Gastroesophageal sphincter (tissue), 4 donors: ENCODE data around the gene TRABD2B. TPM values are rescaled to one million over a fixed set of nuclear protein-coding genes. Genes with fewer than 3 reads are reported as not detected.

ENCODE experiments used
- ATAC-seq: fragments of 150-250 bp; one replicate; pipeline ENCODE4 v1.9.1; 2016; ENCODE audit warnings: mild to moderate bottlenecking, moderate library complexity
- H3K27ac ChIP-seq, 4 donors: fragments of 200-600 bp; sonication (generic) in 3 of 4; 1 replicate in 3 of 4; 2 replicates in 1 of 4; pipeline ENCODE4 v1.5.1; 2016 to 2019
- H3K27me3 ChIP-seq: fragments of 200-600 bp; sonication (generic); one replicate; pipeline ENCODE4 v1.5.1; 2019
- H3K36me3 ChIP-seq, 2 donors: fragments of 200-600 bp; sonication (generic); one replicate each; pipeline ENCODE4 v1.5.1; 2019; ENCODE audit warnings: control low read depth in 1 of 2
- H3K4me1 ChIP-seq, 3 donors: fragments of 200-600 bp; sonication (generic); 1 replicate in 2 of 3; 2 replicates in 1 of 3; pipeline ENCODE4 v1.5.1; 2016 to 2019; ENCODE audit warnings: control low read depth in 2 of 3
- H3K4me3 ChIP-seq, 2 donors: fragments of 200-600 bp; sonication (generic); one replicate each; pipeline ENCODE4 v1.5.1; 2019; ENCODE audit warnings: mild to moderate bottlenecking in 1 of 2, moderate library complexity in 1 of 2
- H3K9me3 ChIP-seq, 3 donors: fragments of 200-600 bp; sonication (generic); one replicate each; pipeline ENCODE4 v1.5.1; 2017 to 2019; ENCODE audit warnings: control low read depth in 2 of 3
- CTCF ChIP-seq, 4 experiments: fragments of 200-600 bp in 2 of 4; fragments of 450-650 bp in 2 of 4; sonication (generic) in 1 of 4; IDR thresholded peaks; one replicate each; pipeline ENCODE4 v1.5.1; 2017 to 2019; ENCODE audit warnings: antibody characterized with exemption in 4 of 4, mild to moderate bottlenecking in 2 of 4, moderate library complexity in 2 of 4
- EP300 ChIP-seq: sonication (generic); formaldehyde crosslinking; IDR thresholded peaks from one replicate; pipeline ENCODE4 v1.6.1; 2017; ENCODE audit warnings: antibody characterized with exemption, mild to moderate bottlenecking
- POLR2A ChIP-seq, 2 donors: fragments of 450-650 bp; IDR thresholded peaks; one replicate each; pipeline ENCODE4 v1.6.1; 2017; ENCODE audit warnings: antibody characterized with exemption in 2 of 2, mild to moderate bottlenecking in 2 of 2, moderate library complexity in 1 of 2
- POLR2AphosphoS5 ChIP-seq: sonication (generic); formaldehyde crosslinking; IDR thresholded peaks from one replicate; pipeline ENCODE4 v1.6.1; 2017; ENCODE audit warnings: antibody characterized with exemption
- WGBS, 2 donors: methylation state at CpG; one replicate each; pipeline ENCODE4 v1.1.5; 2018; ENCODE audit warnings: low coverage in 1 of 2; 5-methylcytosine and 5-hydroxymethylcytosine counted together
- total RNA-seq, 4 donors: library from RNA; depleted of rRNA; stranded (reverse); fragments of >200 nt; gene quantifications; one replicate each; pipeline ENCODE4 v1.1.0, GENCODE V29; 2016

Gene TRABD2B
- total RNA-seq, 4 donors from 2014 or later: 2.6 to 6.5 (median 3.4) TPM

DNA sequence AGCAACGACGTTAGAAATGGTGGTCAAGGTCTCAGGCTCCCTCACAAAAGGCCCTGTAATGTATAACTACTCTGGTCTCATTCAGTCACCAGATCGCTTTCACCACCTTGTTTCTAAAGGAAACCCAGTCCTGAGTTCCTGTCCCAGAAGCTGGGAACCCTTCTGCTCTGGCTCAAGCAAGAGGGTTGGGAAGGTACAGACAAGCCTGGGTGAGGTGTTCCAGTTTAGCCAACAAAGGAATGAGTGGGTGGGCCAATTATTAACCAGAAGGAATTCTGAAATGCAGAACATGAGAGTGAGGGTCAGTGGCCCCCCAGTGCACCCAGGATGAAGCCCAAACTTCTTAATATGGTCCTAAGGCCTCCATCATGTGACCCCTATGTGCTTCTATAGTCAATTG, 17.5 kb downstream of the TRABD2B start:
- no peaks in the 10 kb centered on the region for H3K27me3 ChIP-seq
- no peak for ATAC-seq
- H3K4me3 ChIP-seq: no peak overlapping the region
- 65 to 86% methylated on average over 1 to 3 of the region's 3 CpGs for WGBS, 2 donors
- H3K4me1 ChIP-seq: peaks cover 0 to 13% (median 0%) of the 10 kb centered on the region in 3 donors
- TF ChIP-seq POLR2A (IDR thresholded peaks at IDR 0.05) (no peak), POLR2AphosphoS5 (no peak), EP300 (no peak), CTCF (IDR thresholded peaks at IDR 0.05) (no peak)
- H3K36me3 ChIP-seq: no peaks in the 10 kb centered on the region
- H3K9me3 ChIP-seq: no peaks in the 10 kb centered on the region
- no peak overlapping the region for H3K27ac ChIP-seq

DNA sequence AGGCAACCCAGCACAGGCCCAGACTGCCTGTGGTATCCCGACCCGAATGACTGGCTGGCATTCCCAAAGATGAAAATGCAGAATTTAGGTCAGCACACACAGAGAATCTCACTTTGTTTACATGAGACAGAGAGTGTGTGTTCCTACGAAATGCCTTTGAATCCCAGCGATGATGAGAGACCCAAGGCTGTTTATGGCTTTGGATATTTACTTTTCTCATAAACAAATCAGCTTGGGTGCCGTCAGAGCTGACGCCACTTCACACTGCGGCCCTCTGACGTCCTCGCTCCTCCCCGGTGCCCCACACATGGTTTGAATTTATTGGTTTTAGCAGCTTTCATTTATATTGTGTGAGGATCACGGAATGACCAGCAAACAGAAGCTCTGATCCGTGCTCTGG, 18.7 kb downstream of the TRABD2B start:
- H3K27me3 ChIP-seq: no peaks in the 10 kb centered on the region
- no peaks in the 10 kb centered on the region for H3K9me3 ChIP-seq
- H3K36me3 ChIP-seq: no peaks in the 10 kb centered on the region
- no peak for ATAC-seq
- H3K27ac ChIP-seq: no peak overlapping the region
- H3K4me1 ChIP-seq: peaks cover 0 to 5% (median 0%) of the 10 kb centered on the region in 3 donors
- TF ChIP-seq POLR2AphosphoS5: no peak
- 43 to 81% methylated on average over 3 to 8 of the region's 12 CpGs for WGBS, 2 donors
- H3K4me3 ChIP-seq: no peak overlapping the region

GRCh38 chr1:47976728-47977127, 20.5 kb downstream of the TRABD2B start:
- Histone ChIP-seq H3K36me3 (no peaks in the 10 kb centered on the region), H3K27me3 (no peaks in the 10 kb centered on the region), H3K4me1 (no peaks in the 10 kb centered on the region), H3K27ac (no peak overlapping the region), H3K9me3 (no peaks in the 10 kb centered on the region), H3K4me3 (no peak overlapping the region)
- ATAC-seq: no peak
- WGBS, 2 donors: 100% methylated on average over 1 of the region's 2 CpGs
- no peak for TF ChIP-seq EP300
- no peak for TF ChIP-seq POLR2AphosphoS5
- TF ChIP-seq CTCF (IDR thresholded peaks at IDR 0.05): no peak
- no peak for TF ChIP-seq POLR2A (IDR thresholded peaks at IDR 0.05)

DNA sequence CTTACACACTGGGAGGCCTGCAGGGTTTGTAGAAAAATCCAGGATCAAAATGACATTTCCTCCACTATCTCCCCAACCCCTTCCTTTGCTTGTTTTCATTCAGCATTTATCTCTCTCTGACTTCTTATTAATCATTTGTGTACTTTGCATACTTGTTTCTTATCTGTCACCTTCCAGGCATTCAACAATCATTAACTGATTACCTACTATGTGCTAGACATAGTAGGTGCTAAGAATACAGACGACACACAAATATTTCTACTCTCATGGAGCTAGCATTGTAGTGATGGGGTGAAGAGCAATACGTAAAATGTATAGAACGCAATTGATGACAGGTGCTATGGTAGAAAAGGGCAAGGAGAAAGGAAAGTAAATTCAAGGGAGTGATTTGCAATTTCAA, 20.9 kb downstream of the TRABD2B start:
- no peak for ATAC-seq
- TF ChIP-seq POLR2AphosphoS5 (no peak), CTCF (IDR thresholded peaks at IDR 0.05) (no peak), EP300 (no peak), POLR2A (IDR thresholded peaks at IDR 0.05) (no peak)
- no peak overlapping the region for H3K27ac ChIP-seq
- H3K36me3 ChIP-seq: no peaks in the 10 kb centered on the region
- no peak overlapping the region for H3K4me3 ChIP-seq
- no peaks in the 10 kb centered on the region for H3K27me3 ChIP-seq
- H3K9me3 ChIP-seq: no peaks in the 10 kb centered on the region
- no peaks in the 10 kb centered on the region for H3K4me1 ChIP-seq
- 67 to 74% methylated on average over 3 of the region's 3 CpGs for WGBS, 2 donors

- Histone ChIP-seq H3K4me1 (no peaks in the 10 kb centered on the region), H3K27ac (no peak overlapping the region), H3K36me3 (no peaks in the 10 kb centered on the region), H3K27me3 (no peaks in the 10 kb centered on the region), H3K4me3 (no peak overlapping the region), H3K9me3 (no peaks in the 10 kb centered on the region)
- 39 to 85% methylated on average over 2 to 3 of the region's 3 CpGs for WGBS, 2 donors
- TF ChIP-seq CTCF (IDR thresholded peaks at IDR 0.05) (no peak), EP300 (no peak), POLR2AphosphoS5 (no peak), POLR2A (IDR thresholded peaks at IDR 0.05) (no peak)
- ATAC-seq: no peak
These were observed 21.8 kb downstream of the TRABD2B start for GRCh38 chr1:47975302-47975921.
